PFSK-1 (cell line): ENCODE measurements around the gene RAPGEF5.

Experiments
- FOXP2 ChIP-seq: optimal IDR thresholded peaks from 2 replicates; pipeline ENCODE3; 2011; ENCODE audit warnings: borderline replicate concordance, control low read depth, inconsistent platforms; ENCODE audit not compliant: insufficient read depth; ENCODE audit errors: extremely low read length, extremely low read depth
- POLR2AphosphoS5 ChIP-seq: IDR thresholded peaks from 2 replicates; pipeline ENCODE4 v1.6.1; 2012; ENCODE audit warnings: low read depth, mild to moderate bottlenecking, control low read depth, low read length, moderate library complexity
- SIN3A ChIP-seq: IDR thresholded peaks from 2 replicates; pipeline ENCODE4 v1.6.1; 2012; ENCODE audit warnings: mild to moderate bottlenecking, low read length, moderate library complexity, borderline replicate concordance; ENCODE audit not compliant: insufficient read depth
- TAF1 ChIP-seq: IDR thresholded peaks from 2 replicates; pipeline ENCODE4 v1.6.1; 2012; ENCODE audit warnings: low read length, control low read depth, borderline replicate concordance; ENCODE audit not compliant: insufficient read depth
- TF ChIP-seq, protein P1 (sequence below), 2 experiments: IDR thresholded peaks; 2 replicates each; pipeline versions ENCODE4 v1.6.1 to v1.8.0; 2011 to 2012; ENCODE audit warnings: low read depth in 2 of 2, low read length in 2 of 2, control low read depth in 1 of 2, inconsistent platforms in 1 of 2, mild to moderate bottlenecking in 1 of 2, moderate library complexity in 1 of 2; ENCODE audit not compliant: insufficient read depth in 1 of 2

DNA sequence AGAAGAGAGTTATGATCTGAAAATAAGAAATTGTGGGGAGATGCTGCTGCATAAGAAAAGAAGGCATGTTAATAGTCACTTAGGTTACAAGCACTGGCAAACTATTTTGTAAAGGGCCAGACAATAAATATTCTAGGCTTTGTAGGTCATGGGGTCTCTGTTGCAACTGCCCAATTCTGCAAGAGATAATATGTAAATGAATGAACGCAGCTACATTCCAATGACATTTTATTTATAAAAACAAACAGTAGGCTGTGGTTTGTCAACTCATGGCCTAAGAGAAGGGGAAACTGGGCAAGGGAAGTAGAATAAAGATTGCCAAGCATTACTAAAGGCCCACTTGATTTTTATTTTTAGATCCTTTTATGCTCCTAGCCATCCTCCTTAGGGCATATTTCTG lies 133.1 kb downstream of the RAPGEF5 start:
- no peak for TF ChIP-seq SIN3A
- TF ChIP-seq POLR2AphosphoS5, result no peak
- TF ChIP-seq TAF1, result no peak
- TF ChIP-seq, protein P1, sequence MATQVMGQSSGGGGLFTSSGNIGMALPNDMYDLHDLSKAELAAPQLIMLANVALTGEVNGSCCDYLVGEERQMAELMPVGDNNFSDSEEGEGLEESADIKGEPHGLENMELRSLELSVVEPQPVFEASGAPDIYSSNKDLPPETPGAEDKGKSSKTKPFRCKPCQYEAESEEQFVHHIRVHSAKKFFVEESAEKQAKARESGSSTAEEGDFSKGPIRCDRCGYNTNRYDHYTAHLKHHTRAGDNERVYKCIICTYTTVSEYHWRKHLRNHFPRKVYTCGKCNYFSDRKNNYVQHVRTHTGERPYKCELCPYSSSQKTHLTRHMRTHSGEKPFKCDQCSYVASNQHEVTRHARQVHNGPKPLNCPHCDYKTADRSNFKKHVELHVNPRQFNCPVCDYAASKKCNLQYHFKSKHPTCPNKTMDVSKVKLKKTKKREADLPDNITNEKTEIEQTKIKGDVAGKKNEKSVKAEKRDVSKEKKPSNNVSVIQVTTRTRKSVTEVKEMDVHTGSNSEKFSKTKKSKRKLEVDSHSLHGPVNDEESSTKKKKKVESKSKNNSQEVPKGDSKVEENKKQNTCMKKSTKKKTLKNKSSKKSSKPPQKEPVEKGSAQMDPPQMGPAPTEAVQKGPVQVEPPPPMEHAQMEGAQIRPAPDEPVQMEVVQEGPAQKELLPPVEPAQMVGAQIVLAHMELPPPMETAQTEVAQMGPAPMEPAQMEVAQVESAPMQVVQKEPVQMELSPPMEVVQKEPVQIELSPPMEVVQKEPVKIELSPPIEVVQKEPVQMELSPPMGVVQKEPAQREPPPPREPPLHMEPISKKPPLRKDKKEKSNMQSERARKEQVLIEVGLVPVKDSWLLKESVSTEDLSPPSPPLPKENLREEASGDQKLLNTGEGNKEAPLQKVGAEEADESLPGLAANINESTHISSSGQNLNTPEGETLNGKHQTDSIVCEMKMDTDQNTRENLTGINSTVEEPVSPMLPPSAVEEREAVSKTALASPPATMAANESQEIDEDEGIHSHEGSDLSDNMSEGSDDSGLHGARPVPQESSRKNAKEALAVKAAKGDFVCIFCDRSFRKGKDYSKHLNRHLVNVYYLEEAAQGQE (IDR thresholded peaks at IDR 0.05; ENCODE audit: insufficient read depth in 1 of 2, low read depth in 2 of 2, low read length in 2 of 2), result no peak
- no peak for TF ChIP-seq FOXP2
